HAP-1 (cell line): Measurements from ENCODE around the gene XYLT1.

Experiments
- DNase-seq, 2 experiments: peaks; one replicate each; pipeline ENCODE4 v3.0.0-alpha.2; 2016 to 2020; ENCODE audit warnings: low spot score in 2 of 2
- H3K27me3 ChIP-seq: fragments of 250-450 bp; sonication (Bioruptor Pico); 2 replicates; pipeline ENCODE4 v1.5.1; 2020; ENCODE audit warnings: low read depth, mild to moderate bottlenecking, moderate library complexity
- H3K36me3 ChIP-seq: fragments of 250-450 bp; sonication (Bioruptor Pico); replicated peaks from 2 replicates; pipeline ENCODE4 v1.5.1; 2020; ENCODE audit warnings: mild to moderate bottlenecking
- H3K4me1 ChIP-seq: fragments of 250-450 bp; sonication (Bioruptor Pico); 2 replicates; pipeline ENCODE4 v1.5.1; 2020; ENCODE audit warnings: mild to moderate bottlenecking
- H3K4me3 ChIP-seq: fragments of 250-450 bp; sonication (Bioruptor Pico); 2 replicates; pipeline ENCODE4 v1.5.1; 2020; ENCODE audit warnings: mild to moderate bottlenecking, moderate library complexity
- H3K9me3 ChIP-seq: fragments of 250-450 bp; sonication (Bioruptor Pico); 2 replicates; pipeline ENCODE4 v1.5.1; 2020; ENCODE audit warnings: mild to moderate bottlenecking, moderate library complexity
- in situ Hi-C: fragments of 300-500 bp; cut with MboI; formaldehyde crosslinking; loops from 3 replicates; pipeline ENCODE4 v1.14.3; 2020; ENCODE audit warnings: low sequenced_read_pairs, inconsistent platforms, mixed read lengths

XYLT1 gene

GRCh38 chr16:17117906-17118577 lies 352.7 kb downstream of the XYLT1 start:
- no peaks in the 10 kb centered on the region for H3K27me3 ChIP-seq
- H3K4me1 ChIP-seq, result no peaks in the 10 kb centered on the region
- DNase-seq, result no peak
- no peaks in the 10 kb centered on the region for H3K36me3 ChIP-seq
- in situ Hi-C loops, result no loop called here
- H3K9me3 ChIP-seq, result no peaks in the 10 kb centered on the region
- H3K4me3 ChIP-seq, result no peak overlapping the region

GRCh38 chr16:17116595-17117322 lies 354.0 kb downstream of the XYLT1 start:
- no peak overlapping the region for H3K4me3 ChIP-seq
- no peaks in the 10 kb centered on the region for H3K4me1 ChIP-seq
- no peak for DNase-seq
- H3K27me3 ChIP-seq, result no peaks in the 10 kb centered on the region
- no peaks in the 10 kb centered on the region for H3K9me3 ChIP-seq
- in situ Hi-C loops, result no loop called here
- H3K36me3 ChIP-seq, result no peaks in the 10 kb centered on the region

- Histone ChIP-seq H3K36me3 (no peaks in the 10 kb centered on the region), H3K9me3 (0 out of 2 replicates have a peak, but pooled peaks cover 2% of the 10 kb centered on the region), H3K4me1 (no peaks in the 10 kb centered on the region), H3K27me3 (no peaks in the 10 kb centered on the region), H3K4me3 (no peak overlapping the region)
- in situ Hi-C loops, result no loop called here
- DNase-seq, result no peak
These were observed 361.3 kb downstream of the XYLT1 start for GRCh38 chr16:17109413-17109812.

- H3K9me3 ChIP-seq, result 0 out of 2 replicates have a peak, but pooled peaks cover 2% of the 10 kb centered on the region
- H3K27me3 ChIP-seq, result no peaks in the 10 kb centered on the region
- no peaks in the 10 kb centered on the region for H3K4me1 ChIP-seq
- H3K4me3 ChIP-seq, result no peak overlapping the region
- in situ Hi-C loops, result no loop called here
- H3K36me3 ChIP-seq, result no peaks in the 10 kb centered on the region
- no peak for DNase-seq
These were observed 362.2 kb downstream of the XYLT1 start for GRCh38 chr16:17108596-17108995.

GRCh38 chr16:17107450-17107849 lies 363.3 kb downstream of the XYLT1 start:
- Histone ChIP-seq H3K4me1 (no peaks in the 10 kb centered on the region), H3K27me3 (no peaks in the 10 kb centered on the region), H3K4me3 (no peak overlapping the region), H3K36me3 (no peaks in the 10 kb centered on the region), H3K9me3 (0 out of 2 replicates have a peak, but pooled peaks cover 2% of the 10 kb centered on the region)
- no peak for DNase-seq
- in situ Hi-C loops, result no loop called here

- no peaks in the 10 kb centered on the region for H3K27me3 ChIP-seq
- H3K36me3 ChIP-seq, result no peaks in the 10 kb centered on the region
- H3K4me1 ChIP-seq, result no peaks in the 10 kb centered on the region
- no peak overlapping the region for H3K4me3 ChIP-seq
- 0 out of 2 replicates have a peak, but pooled peaks cover 2% of the 10 kb centered on the region for H3K9me3 ChIP-seq
- in situ Hi-C loops, result no loop called here
- DNase-seq, result no peak
These were observed 364.4 kb downstream of the XYLT1 start for GRCh38 chr16:17106243-17106791.

GRCh38 chr16:17105239-17105797 lies 365.4 kb downstream of the XYLT1 start:
- Histone ChIP-seq H3K27me3 (no peaks in the 10 kb centered on the region), H3K9me3 (no peaks in the 10 kb centered on the region), H3K4me1 (no peaks in the 10 kb centered on the region), H3K4me3 (no peak overlapping the region), H3K36me3 (no peaks in the 10 kb centered on the region)
- in situ Hi-C loops, result no loop called here
- DNase-seq, result no peak

- in situ Hi-C loops, result no loop called here
- no peak for DNase-seq
- Histone ChIP-seq H3K9me3 (no peaks in the 10 kb centered on the region), H3K27me3 (no peaks in the 10 kb centered on the region), H3K4me3 (no peak overlapping the region), H3K36me3 (no peaks in the 10 kb centered on the region), H3K4me1 (no peaks in the 10 kb centered on the region)
These were observed 366.1 kb downstream of the XYLT1 start for GRCh38 chr16:17104654-17105053.

GRCh38 chr16:17103216-17103615 lies 367.5 kb downstream of the XYLT1 start:
- H3K4me3 ChIP-seq, result no peak overlapping the region
- H3K36me3 ChIP-seq, result no peaks in the 10 kb centered on the region
- H3K4me1 ChIP-seq, result no peaks in the 10 kb centered on the region
- H3K9me3 ChIP-seq, result no peaks in the 10 kb centered on the region
- in situ Hi-C loops, result no loop called here
- no peaks in the 10 kb centered on the region for H3K27me3 ChIP-seq
- no peak for DNase-seq

- H3K4me3 ChIP-seq, result no peak overlapping the region
- no peaks in the 10 kb centered on the region for H3K4me1 ChIP-seq
- in situ Hi-C loops, result no loop called here
- H3K27me3 ChIP-seq, result no peaks in the 10 kb centered on the region
- no peaks in the 10 kb centered on the region; the same call in 1 of the 2 replicates for H3K9me3 ChIP-seq
- no peak for DNase-seq
- H3K36me3 ChIP-seq, result no peaks in the 10 kb centered on the region
These were observed 369.1 kb downstream of the XYLT1 start for GRCh38 chr16:17101646-17102045.

GRCh38 chr16:17098685-17099084 lies 372.1 kb downstream of the XYLT1 start:
- Histone ChIP-seq H3K36me3 (no peaks in the 10 kb centered on the region), H3K4me1 (no peaks in the 10 kb centered on the region), H3K9me3 (no peaks in the 10 kb centered on the region; the same call in 1 of the 2 replicates), H3K4me3 (no peak overlapping the region), H3K27me3 (no peaks in the 10 kb centered on the region)
- in situ Hi-C loops, result no loop called here
- DNase-seq, result no peak

GRCh38 chr16:17084130-17084529 lies 386.6 kb downstream of the XYLT1 start:
- DNase-seq, result no peak
- in situ Hi-C loops, result no loop called here
- no peaks in the 10 kb centered on the region for H3K4me1 ChIP-seq
- no peak overlapping the region for H3K4me3 ChIP-seq
- H3K9me3 ChIP-seq, result no peaks in the 10 kb centered on the region; the same call in 1 of the 2 replicates
- H3K36me3 ChIP-seq, result no peaks in the 10 kb centered on the region
- H3K27me3 ChIP-seq, result no peaks in the 10 kb centered on the region

- no peak for DNase-seq
- H3K36me3 ChIP-seq, result no peaks in the 10 kb centered on the region
- no peaks in the 10 kb centered on the region for H3K27me3 ChIP-seq
- no peaks in the 10 kb centered on the region; the same call in 1 of the 2 replicates for H3K9me3 ChIP-seq
- H3K4me1 ChIP-seq, result no peaks in the 10 kb centered on the region
- in situ Hi-C loops, result no loop called here
- no peak overlapping the region for H3K4me3 ChIP-seq
These were observed 387.1 kb downstream of the XYLT1 start for GRCh38 chr16:17083628-17084027.
